Muscle layer of duodenum (tissue), 2 donors: Measurements from ENCODE around the gene RASA1.

ENCODE experiments used
- H3K27ac ChIP-seq: one replicate; pipeline ENCODE4 v1.7.0; 2013; ENCODE audit warnings: mild to moderate bottlenecking, low read length
- H3K27me3 ChIP-seq: one replicate; pipeline ENCODE4 v1.7.0; 2013; ENCODE audit warnings: low read depth, mild to moderate bottlenecking, control low read depth, low read length
- H3K36me3 ChIP-seq, 2 donors: one replicate each; pipeline ENCODE4 v1.7.0; 2013; ENCODE audit warnings: low read length in 2 of 2, control low read depth in 1 of 2, mild to moderate bottlenecking in 1 of 2; ENCODE audit not compliant: insufficient read depth in 2 of 2, control insufficient read depth in 1 of 2
- H3K4me1 ChIP-seq, 2 donors: one replicate each; pipeline ENCODE4 v1.7.0; 2013; ENCODE audit warnings: low read length in 2 of 2, mild to moderate bottlenecking in 2 of 2, control low read depth in 1 of 2, moderate library complexity in 1 of 2; ENCODE audit not compliant: insufficient read depth in 2 of 2, control insufficient read depth in 1 of 2
- H3K4me3 ChIP-seq, 2 donors: one replicate each; pipeline ENCODE4 v1.7.0; 2013; ENCODE audit warnings: low read length in 2 of 2, low read depth in 1 of 2, mild to moderate bottlenecking in 1 of 2
- H3K9me3 ChIP-seq, 2 donors: one replicate each; pipeline ENCODE4 v1.7.0; 2013; ENCODE audit warnings: low read length in 2 of 2, control low read depth in 1 of 2, mild to moderate bottlenecking in 1 of 2; ENCODE audit not compliant: control insufficient read depth in 1 of 2
- donor health status: healthy.

Gene RASA1

DNA sequence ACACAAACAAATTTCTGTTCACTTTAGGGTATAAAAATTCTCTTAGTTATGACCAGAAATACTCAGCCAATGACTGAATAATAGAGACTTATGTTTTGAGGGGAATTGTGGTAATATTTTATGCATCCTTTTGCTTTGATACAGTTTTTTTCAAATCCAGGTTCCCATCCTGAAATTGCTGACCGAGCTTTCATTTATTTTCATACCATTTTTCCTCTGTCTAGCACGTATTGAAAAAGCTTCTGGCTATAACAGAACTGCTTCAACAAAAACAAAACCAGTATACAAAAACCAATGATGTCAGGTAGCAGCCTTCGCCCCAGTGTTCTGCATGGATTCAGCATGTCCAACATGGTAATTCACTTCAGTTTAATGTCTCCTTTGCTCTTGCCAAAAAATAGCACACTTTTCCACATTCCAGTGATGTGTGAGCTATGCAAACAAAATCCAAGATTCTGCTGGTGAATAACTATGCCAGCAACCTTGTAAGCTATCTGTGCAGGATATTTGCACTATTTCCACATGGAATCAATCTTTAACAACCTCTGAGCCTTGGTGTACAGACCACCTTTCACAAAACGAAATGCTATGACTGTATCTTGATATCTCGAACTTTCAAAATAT is 123.0 kb downstream of the RASA1 start:
- H3K36me3 ChIP-seq = peaks cover 71 to 83% of the 10 kb centered on the region in 2 donors
- H3K4me1 ChIP-seq = peaks cover 0 to 9% of the 10 kb centered on the region in 2 donors
- H3K9me3 ChIP-seq = no peaks in the 10 kb centered on the region
- no peak overlapping the region for H3K27ac ChIP-seq
- no peak overlapping the region for H3K4me3 ChIP-seq
- H3K27me3 ChIP-seq = no peaks in the 10 kb centered on the region

DNA sequence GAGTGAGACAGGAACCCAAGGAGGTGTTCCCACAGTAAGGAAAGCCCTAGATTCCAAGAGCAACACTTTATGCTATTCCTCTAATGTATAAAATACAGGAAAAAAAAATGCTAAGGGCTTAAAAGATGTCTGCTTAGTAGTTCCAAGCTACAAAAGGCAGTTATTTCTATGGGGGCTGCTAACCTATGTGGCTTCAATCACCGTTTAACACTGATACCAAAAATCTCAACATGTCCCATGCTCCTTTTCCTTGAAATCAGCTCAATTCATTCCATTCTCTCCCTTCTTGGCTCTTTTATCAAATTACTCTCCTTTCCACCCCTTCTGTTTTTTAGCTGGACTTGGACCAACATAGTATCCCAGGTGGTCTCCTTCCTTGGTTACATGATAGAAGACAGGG is 124.5 kb downstream of the RASA1 start:
- Histone ChIP-seq H3K4me3 (no peak overlapping the region), H3K27ac (no peak overlapping the region), H3K4me1 (peaks cover 0 to 9% of the 10 kb centered on the region in 2 donors), H3K9me3 (no peaks in the 10 kb centered on the region), H3K27me3 (no peaks in the 10 kb centered on the region), H3K36me3 (peaks cover 60 to 91% of the 10 kb centered on the region in 2 donors)

DNA sequence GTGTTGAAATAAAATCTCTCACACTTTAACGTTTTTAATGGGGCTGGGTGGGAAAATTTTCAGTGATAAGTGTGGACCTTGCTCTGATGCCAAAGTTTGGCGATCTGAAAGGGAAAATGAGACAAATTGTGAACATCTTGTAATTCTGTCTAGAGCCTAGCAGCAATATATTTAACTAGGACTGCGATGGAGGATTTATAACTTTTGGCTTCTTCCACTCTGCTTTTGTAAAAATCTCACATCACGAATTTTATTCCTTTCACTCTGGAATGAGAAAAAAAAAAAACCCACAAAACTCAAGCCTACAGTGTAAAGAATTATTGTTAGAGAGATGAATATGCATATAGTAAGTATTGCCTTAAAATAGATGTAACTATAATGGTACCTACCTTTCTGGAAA is 125.1 kb downstream of the RASA1 start:
- no peaks in the 10 kb centered on the region for H3K27me3 ChIP-seq
- H3K4me1 ChIP-seq = peaks cover 0 to 9% of the 10 kb centered on the region in 2 donors
- H3K4me3 ChIP-seq = no peak overlapping the region
- no peaks in the 10 kb centered on the region for H3K9me3 ChIP-seq
- H3K27ac ChIP-seq = peak overlapping the region; percentile 13
- H3K36me3 ChIP-seq = peaks cover 58 to 91% of the 10 kb centered on the region in 2 donors

DNA sequence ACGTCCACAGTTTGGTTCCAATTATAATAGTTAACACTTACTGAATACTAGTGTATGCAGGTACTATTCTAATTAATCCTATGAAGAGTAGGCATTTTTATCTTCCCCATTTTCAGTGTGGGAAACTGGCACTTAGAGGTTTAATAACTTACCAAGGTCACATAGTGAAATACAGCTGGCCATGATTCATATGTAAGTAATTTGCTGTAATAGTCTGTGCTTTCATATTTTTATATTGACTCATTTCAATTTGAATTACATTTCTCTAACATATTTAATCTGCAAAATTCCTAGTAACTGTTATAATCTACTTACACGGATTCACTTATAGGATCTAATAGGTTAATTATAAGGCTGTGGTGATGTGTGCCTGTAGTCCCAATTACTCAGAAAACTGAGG is 125.6 kb downstream of the RASA1 start:
- Histone ChIP-seq H3K4me3 (no peak overlapping the region), H3K36me3 (peaks cover 59 to 91% of the 10 kb centered on the region in 2 donors), H3K9me3 (no peaks in the 10 kb centered on the region), H3K27ac (no peak overlapping the region), H3K4me1 (peaks cover 0 to 9% of the 10 kb centered on the region in 2 donors), H3K27me3 (no peaks in the 10 kb centered on the region)

DNA sequence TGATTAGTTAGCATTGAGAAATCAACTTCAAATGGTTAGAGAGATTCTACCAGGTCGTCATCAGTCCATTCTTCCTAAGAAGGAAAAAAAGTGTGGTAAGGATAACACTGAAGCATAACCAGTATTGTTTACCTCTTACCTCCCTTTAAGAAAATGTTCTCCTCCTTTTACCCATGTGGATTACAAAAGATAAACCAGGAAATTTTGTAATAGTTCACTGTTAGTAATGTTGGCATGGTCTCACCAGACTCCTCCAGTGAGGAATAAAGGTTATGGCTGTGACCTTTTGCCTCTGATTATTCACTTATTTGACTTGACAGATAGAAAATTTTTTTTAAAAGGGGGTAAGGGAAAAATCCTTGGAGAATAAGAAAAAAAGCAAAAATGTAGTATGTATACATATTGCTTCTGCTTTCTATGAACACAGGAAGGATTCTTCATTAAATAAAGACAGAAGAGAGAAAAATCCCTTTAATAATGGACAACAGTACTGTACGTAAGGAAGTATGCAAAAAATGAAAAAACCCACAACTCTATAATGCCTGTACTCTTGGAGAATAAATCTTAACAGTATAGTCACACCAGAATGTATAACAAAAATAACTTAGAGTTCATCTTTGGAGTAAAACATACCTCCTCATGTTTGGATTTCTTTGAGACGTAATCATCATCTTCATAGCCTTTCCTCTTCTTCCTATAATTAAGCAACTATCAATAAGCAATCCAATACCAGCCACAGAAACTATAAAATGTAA is 126.9 kb downstream of the RASA1 start:
- H3K27ac ChIP-seq = no peak overlapping the region
- no peak overlapping the region for H3K4me3 ChIP-seq
- H3K36me3 ChIP-seq = peaks cover 61 to 93% of the 10 kb centered on the region in 2 donors
- H3K4me1 ChIP-seq = peaks cover 4 to 9% of the 10 kb centered on the region in 2 donors
- no peaks in the 10 kb centered on the region for H3K9me3 ChIP-seq
- H3K27me3 ChIP-seq = no peaks in the 10 kb centered on the region

DNA sequence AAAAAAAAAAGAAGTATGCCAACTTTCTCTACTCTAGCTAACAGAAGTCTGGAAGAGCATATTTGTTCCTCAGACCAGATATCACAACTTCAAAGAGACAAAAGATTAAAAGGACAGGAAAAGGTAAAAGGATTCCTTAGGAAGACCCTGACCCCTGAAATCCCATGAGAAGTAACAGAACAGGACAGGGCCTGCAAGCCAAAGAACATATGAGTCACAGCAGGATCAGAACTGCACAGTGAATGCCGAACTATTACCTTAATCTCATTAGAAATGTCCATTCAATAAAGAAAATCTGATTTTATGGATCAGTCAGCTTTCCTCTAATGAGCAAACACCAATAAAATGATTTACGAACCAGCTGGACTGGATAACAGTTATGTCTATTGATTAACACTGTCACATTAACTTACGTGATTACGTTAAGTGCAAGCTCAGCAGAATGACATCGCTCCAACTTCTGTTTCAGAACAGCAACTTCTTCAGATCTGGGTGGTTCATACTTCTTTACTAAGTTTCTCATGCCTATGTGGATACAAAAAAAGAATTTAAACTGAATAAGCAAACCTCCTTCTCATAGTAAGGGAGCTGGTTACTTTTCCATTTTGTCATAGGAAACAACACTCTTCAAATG is 131.4 kb downstream of the RASA1 start:
- Histone ChIP-seq H3K9me3 (no peaks in the 10 kb centered on the region), H3K4me3 (no peak overlapping the region), H3K4me1 (peaks cover 0 to 4% of the 10 kb centered on the region in 2 donors), H3K36me3 (peaks cover 50 to 70% of the 10 kb centered on the region in 2 donors), H3K27me3 (no peaks in the 10 kb centered on the region), H3K27ac (no peak overlapping the region)

DNA sequence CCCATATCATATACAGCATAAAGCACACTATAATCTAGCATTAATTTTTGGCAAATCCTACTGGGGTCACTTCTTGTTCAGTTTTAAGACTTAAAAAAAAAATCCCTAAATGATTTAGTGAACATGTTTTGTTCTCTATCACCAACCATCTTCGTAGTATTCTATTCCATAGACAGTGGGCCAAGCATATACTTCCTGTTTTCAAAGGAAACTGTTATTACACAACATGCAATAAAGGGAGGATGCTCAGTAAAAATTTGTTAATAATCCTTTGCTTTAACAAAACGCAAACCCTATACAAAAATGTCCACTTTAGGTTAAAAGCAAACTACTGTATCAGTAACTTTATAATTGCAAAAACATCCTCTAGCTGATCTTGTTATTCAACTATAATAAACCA is 132.0 kb downstream of the RASA1 start:
- H3K36me3 ChIP-seq = peaks cover 47 to 71% of the 10 kb centered on the region in 2 donors

DNA sequence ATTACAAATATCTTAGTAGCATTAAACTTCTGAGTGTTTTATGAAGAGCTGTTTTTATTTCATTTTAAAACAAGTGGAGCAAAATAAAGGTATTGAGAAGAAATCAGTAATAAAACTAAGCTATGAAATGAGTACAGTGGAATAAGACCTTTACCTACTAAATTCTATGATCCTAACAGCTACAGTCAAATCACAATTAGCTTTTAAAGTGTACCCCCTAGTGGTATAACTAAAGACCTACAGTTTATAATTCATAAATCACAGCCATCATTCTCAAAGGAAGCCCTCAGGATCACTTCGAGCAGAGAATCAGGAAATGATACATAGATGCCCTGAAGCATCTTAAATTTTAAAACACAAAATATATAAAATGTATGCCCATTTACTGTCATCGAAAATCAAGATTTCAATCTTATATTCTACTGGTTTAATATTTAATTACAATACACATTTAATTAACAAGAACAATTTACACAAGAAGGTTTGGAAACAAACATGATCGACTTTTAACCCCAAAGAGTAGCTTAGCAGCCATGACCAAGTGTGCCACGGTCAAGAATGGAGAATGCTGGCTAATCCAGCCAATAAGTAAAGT is 132.7 kb downstream of the RASA1 start:
- Histone ChIP-seq H3K27me3 (no peaks in the 10 kb centered on the region), H3K36me3 (peaks cover 48 to 69% of the 10 kb centered on the region in 2 donors), H3K9me3 (no peaks in the 10 kb centered on the region), H3K4me3 (no peak overlapping the region), H3K4me1 (peaks cover 0 to 4% of the 10 kb centered on the region in 2 donors), H3K27ac (no peak overlapping the region)

More for the DNA sequence above, 132.0 kb downstream of the RASA1 start:
- no peak overlapping the region for H3K27ac ChIP-seq
- no peaks in the 10 kb centered on the region for H3K9me3 ChIP-seq
- H3K4me1 ChIP-seq = peaks cover 0 to 4% of the 10 kb centered on the region in 2 donors
- no peaks in the 10 kb centered on the region for H3K27me3 ChIP-seq
- H3K4me3 ChIP-seq = no peak overlapping the region

DNA sequence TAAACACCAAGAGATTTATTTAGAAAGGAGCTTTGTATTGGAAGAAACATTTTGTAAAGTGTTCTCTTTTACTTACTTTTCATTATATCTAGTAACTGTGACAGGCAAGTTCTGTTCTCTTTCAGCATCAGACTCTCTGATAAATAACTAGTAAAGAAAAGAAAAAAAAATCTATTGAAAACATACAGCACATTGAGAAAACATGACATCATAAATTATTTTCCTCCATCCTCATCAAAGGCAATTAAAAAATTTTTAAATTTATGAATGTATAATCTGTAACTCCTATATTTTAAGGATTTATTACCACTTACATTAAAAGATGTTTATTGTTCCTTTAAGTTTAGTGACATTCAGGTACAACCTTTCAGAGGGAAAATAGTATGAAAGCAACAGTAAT is 133.9 kb downstream of the RASA1 start:
- Histone ChIP-seq H3K27me3 (no peaks in the 10 kb centered on the region), H3K4me3 (no peak overlapping the region), H3K4me1 (peaks cover 0 to 4% of the 10 kb centered on the region in 2 donors), H3K27ac (no peak overlapping the region), H3K9me3 (no peaks in the 10 kb centered on the region), H3K36me3 (peaks cover 60 to 70% of the 10 kb centered on the region in 2 donors)

DNA sequence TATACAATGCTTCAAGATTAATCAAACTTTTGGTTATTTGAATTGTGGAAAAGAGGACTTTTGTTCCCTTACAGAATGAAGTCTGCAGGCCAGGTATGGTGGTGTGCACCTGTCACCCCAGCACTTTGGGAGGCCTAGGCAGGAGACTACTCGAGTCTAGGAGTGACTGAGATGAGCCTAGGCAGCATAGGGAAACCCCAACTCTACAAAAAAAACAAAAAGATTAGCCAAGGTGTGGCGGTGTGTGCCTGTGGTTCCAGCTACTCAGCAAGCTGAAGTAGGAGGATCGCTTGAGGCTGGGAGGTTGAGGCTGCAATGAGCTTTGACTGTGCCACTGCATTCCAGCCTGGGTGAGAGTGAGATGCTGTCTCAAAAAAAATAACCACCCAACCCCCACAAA is 135.7 kb downstream of the RASA1 start:
- Histone ChIP-seq H3K4me3 (no peak overlapping the region), H3K36me3 (peaks cover 67% of the 10 kb centered on the region in 2 donors), H3K4me1 (peaks cover 0 to 4% of the 10 kb centered on the region in 2 donors), H3K27me3 (no peaks in the 10 kb centered on the region), H3K27ac (no peak overlapping the region), H3K9me3 (no peaks in the 10 kb centered on the region)

DNA sequence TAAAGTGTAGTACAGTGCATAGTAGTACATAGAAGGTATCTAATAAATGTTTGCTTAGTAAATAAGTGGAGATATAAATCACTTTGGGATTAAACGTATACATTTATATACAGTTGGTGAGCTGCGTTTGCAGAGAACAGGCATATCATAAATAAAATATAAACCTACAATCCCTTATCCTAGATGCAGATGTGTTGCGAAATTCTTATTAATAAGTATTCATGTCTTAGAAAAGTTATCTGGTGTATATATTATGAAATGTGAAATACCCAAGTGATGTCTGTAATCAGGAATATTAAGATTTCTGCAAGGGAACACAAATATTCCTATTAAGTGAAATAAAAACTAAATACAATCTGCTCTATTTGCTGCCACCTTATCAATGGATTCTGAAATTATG is 136.2 kb downstream of the RASA1 start:
- Histone ChIP-seq H3K9me3 (no peaks in the 10 kb centered on the region), H3K4me3 (no peak overlapping the region), H3K4me1 (peaks cover 0 to 4% of the 10 kb centered on the region in 2 donors), H3K27me3 (no peaks in the 10 kb centered on the region), H3K27ac (no peak overlapping the region), H3K36me3 (peaks cover 64 to 70% of the 10 kb centered on the region in 2 donors)
